ENCODE data around the gene LITAFD.
A peak's percentile ranks its signal among the peaks of the same experiment; 100 is the strongest.
"Not testable (repeated sequence)": the region's sequence is repeated elsewhere in the genome, so short reads cannot be mapped to it uniquely, and the experiment has no call there.

The LITAFD gene

GRCh38 chr16:8858994-8859912 is 22.9 kb upstream of the LITAFD start:
- DNase-seq, result no peak

- no peak for DNase-seq
Observed at GRCh38 chr16:8859913-8860881, 22.0 kb upstream of the LITAFD start.

- DNase-seq, result no peak
Observed at GRCh38 chr16:8861563-8862308, 20.4 kb upstream of the LITAFD start.

- no peak for DNase-seq
Observed at GRCh38 chr16:8862309-8863130, 19.6 kb upstream of the LITAFD start.

GRCh38 chr16:8863594-8864424 is 18.3 kb upstream of the LITAFD start:
- DNase-seq, result no peak

GRCh38 chr16:8864480-8865110 is 17.6 kb upstream of the LITAFD start:
- no peak for DNase-seq

GRCh38 chr16:8865145-8865882 is 16.8 kb upstream of the LITAFD start:
- no peak for DNase-seq

- DNase-seq, result peak; percentile 7 to 41
Observed at GRCh38 chr16:8866118-8866883, 15.8 kb upstream of the LITAFD start.

GRCh38 chr16:8866884-8867215 is 15.3 kb upstream of the LITAFD start:
- DNase-seq, result no peak

GRCh38 chr16:8867216-8867931 is 14.8 kb upstream of the LITAFD start:
- peak; percentile 21 to 50 for DNase-seq

GRCh38 chr16:8867932-8868415 is 14.2 kb upstream of the LITAFD start:
- DNase-seq, result no peak

GRCh38 chr16:8868416-8869211 is 13.5 kb upstream of the LITAFD start, which contains the start of gene CARHSP1:
CARHSP1 (minus strand) TSS chr16:8869006; CDS start chr16:8859328, 9,678 bp downstream.
- DNase-seq, result peak; percentile 93

- DNase-seq, result no peak
Observed at GRCh38 chr16:8869212-8869987, 12.8 kb upstream of the LITAFD start.

- DNase-seq, result not testable (repeated sequence)
Observed at GRCh38 chr16:8869988-8870241, 12.2 kb upstream of the LITAFD start.

- DNase-seq, result no peak
Observed at GRCh38 chr16:8872071-8872470, 10.1 kb upstream of the LITAFD start.
